GM18517 (cell line): Measurements from ENCODE around the gene CFAP97D2.
"Not testable (repeated sequence)": the region's sequence is repeated elsewhere in the genome, so short reads cannot be mapped to it uniquely, and the experiment has no call there.

Experiments used
- ATAC-seq: cut with Tn5 transposase; IDR thresholded peaks from one replicate; pipeline ENCODE4 v1.9.1; 2021; ENCODE audit warnings: mild to moderate bottlenecking, moderate library complexity; ENCODE audit not compliant: unreplicated experiment

The CFAP97D2 gene

GRCh38 chr13:114155926-114156883, 22.9 kb upstream of the CFAP97D2 start:
- ATAC-seq, result no peak

GRCh38 chr13:114157869-114158495, 21.1 kb upstream of the CFAP97D2 start:
- no peak for ATAC-seq

- not testable (repeated sequence) for ATAC-seq
Observed at GRCh38 chr13:114158869-114159666, 20.0 kb upstream of the CFAP97D2 start.

DNA sequence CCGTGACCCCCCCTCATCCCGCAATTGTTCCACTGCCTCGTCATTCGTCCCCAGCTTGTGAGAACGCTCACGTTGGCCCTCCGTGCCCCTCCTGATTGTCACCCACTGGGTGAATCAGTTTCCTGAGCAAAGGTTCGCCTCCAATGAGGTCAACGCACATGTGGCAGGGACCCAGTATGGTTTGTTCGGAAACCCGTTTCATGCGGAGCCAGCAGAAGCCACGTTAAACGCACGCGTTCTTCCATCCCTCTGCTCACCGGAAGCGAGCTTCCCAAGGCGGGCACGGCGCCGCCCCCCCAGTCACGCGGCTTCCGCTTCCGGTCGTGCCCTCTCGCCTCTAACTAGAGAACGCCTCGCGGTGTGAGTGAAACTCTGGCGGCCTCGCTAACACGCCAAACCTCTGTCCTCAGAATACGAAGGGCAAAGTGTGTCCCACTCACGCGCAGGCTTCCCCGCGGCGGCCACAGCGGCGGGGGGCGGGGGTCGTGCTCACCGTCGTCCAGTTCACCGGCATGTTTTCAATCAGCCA, 18.0 kb upstream of the CFAP97D2 start:
- ATAC-seq, result no peak

- no peak for ATAC-seq
Observed at GRCh38 chr13:114161644-114162532, 17.2 kb upstream of the CFAP97D2 start.

- ATAC-seq, result no peak
Observed at GRCh38 chr13:114162533-114162922, 16.5 kb upstream of the CFAP97D2 start.

- ATAC-seq, result no peak
Observed at GRCh38 chr13:114164053-114164452, 15.0 kb upstream of the CFAP97D2 start.

DNA sequence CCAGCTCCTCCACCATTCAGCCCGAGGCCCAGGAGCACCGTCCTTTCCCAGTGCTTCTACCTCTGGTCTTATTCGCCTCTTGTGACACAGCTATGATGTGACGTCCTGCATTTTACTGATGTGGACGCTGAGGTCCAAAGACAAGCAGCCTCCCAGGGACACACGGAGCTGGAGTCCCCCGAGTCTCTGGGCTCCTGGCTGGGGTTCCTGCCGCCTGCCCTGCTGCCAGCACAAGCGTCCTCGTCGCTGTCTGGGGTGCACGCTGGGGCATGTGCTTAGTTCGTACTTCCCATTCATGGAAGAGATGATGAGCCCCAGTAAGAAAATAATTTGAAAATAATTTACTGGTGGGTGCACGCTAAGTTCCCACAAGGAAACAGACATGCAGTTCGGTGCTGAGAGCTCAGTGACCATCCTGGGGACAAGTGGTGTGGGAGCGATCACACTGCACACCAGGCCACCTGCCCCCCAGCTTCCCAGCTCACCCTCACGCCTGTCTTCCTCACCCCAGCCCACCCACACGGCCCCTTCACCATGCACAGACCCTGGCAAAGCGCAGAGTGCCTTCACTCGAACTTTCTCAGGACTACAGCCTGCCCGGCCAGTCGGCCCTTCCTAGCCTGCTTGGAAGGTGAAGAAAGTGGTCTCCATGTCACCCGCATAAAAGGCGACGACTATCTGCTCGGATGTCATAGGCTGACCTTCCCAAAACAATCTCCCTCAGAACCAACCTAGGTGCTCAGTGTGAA, 14.2 kb upstream of the CFAP97D2 start:
- ATAC-seq, result no peak

GRCh38 chr13:114166381-114167131, 12.5 kb upstream of the CFAP97D2 start:
- no peak for ATAC-seq

DNA sequence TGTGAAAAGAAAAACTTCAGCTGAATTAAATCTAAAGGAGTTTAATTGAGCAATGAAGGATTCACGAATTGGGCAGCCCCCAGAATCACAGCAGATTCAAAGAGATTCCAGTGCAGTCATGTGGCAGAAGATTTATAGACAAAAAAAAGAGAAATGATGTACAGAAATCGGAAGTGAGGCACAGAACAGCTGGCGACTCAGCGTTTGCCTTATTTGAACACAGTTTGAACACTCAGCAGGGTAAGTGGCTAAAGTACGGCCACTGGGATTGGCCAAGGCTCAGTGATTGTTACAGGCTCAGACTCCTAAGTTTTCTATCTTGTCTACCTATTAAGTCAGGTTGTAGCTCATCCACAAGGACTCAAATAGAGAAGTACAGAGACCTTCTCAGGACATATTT, 11.6 kb upstream of the CFAP97D2 start:
- ATAC-seq, result no peak

DNA sequence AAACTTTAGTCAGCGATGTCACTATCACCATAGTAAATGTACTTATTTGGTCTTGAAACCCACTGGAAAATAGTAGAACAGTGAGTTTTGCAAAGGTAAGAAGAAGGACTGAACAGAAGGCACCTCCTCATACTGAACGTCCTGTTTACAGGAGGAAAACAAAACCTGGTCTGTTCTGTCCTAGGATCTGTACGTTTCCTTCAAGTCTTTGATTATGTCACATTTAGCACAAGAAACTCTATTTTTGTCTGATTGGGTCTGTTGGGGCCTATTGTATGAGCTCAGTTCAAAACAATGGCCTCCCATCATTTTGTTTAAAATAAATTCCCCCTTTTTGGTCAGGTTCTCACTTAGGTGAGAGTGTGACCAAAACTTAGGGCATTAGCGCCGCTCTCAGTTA, 11.2 kb upstream of the CFAP97D2 start:
- ATAC-seq, result no peak

GRCh38 chr13:114173272-114173671, 5.8 kb upstream of the CFAP97D2 start:
- no peak for ATAC-seq

- ATAC-seq, result no peak
Observed at GRCh38 chr13:114173745-114174144, 5.3 kb upstream of the CFAP97D2 start.

GRCh38 chr13:114174529-114174961, 4.5 kb upstream of the CFAP97D2 start:
- no peak for ATAC-seq

DNA sequence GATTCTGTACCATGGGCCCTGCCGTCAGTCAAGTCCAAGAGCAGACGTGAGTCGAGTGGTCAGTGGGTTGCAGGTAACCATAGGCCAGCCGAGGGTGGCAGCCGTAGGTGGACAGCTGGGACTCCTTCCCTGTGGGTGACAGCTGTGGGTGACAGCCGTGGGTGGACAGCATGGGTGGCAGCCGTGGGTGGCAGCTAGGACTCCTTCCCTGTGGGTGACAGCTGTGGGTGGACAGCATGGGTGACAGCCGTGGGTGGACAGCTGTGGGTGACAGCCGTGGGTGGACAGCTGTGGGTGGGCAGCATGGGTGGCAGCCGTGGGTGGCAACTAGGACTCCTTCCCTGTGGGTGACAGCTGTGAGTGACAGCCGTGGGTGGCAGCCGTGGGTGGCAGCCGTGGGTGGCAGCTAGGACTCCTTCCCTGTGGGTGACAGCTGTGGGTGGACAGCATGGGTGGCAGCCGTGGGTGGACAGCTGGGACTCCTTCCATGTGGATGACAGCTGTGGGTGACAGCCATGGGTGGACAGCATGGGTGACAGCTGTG, 2.6 kb upstream of the CFAP97D2 start:
- ATAC-seq, result not testable (repeated sequence)

GRCh38 chr13:114177245-114178010, 1.6 kb upstream of the CFAP97D2 start:
- no peak for ATAC-seq

GRCh38 chr13:114185182-114185971, 6.3 kb downstream of the CFAP97D2 start:
- ATAC-seq, result no peak
